Endothelial cell of umbilical vein (primary cell): ENCODE results near the gene TSC22D1. TPM values are rescaled to one million over a fixed set of nuclear protein-coding genes. Genes with fewer than 3 reads are reported as not detected.

Source experiments
- BruUV-seq: library from RNA; stranded (reverse); fragments of 400-500 nt; replicated peaks from 2 replicates; lab custom pipeline; 2021; lab: Mats Ljungman, UMichigan
- CTCF ChIA-PET: fragments of 300-600, 350-600 bp; sonication (Branson Sonifier 250); formaldehyde crosslinking; loops from one replicate; lab custom pipeline; 2021; ENCODE audit warnings: antibody characterized with exemption, inconsistent platforms; lab: Charles Lee
- POLR2A ChIA-PET: fragments of 300-600, 350-600 bp; sonication (Branson Sonifier 250); formaldehyde crosslinking; loops from one replicate; lab custom pipeline; 2021; ENCODE audit warnings: antibody characterized with exemption, inconsistent platforms; lab: Charles Lee
- DNase-seq: peaks from one replicate; pipeline ENCODE4 v3.0.0-alpha.2; 2011; ENCODE audit warnings: low read depth, low spot score
- FAIRE-seq: peaks from 2 replicates; lab custom pipeline; 2011; peaks lifted over from hg19 to GRCh38; lab: Jason Lieb, UNC
- H2AFZ ChIP-seq: 2 replicates; pipeline ENCODE4 v1.6.0; 2012; ENCODE audit warnings: low read depth, low read length, control low read depth, inconsistent platforms
- H3K27ac ChIP-seq: 2 replicates; pipeline ENCODE4 v1.5.1; 2011; ENCODE audit warnings: low read depth, mild to moderate bottlenecking, control low read depth, low read length, moderate library complexity; ENCODE audit not compliant: insufficient read depth
- H3K27me3 ChIP-seq, 2 experiments: 2 replicates each; pipeline versions ENCODE4 v1.6.0 to v1.6.1; 2011; ENCODE audit warnings: low read length in 2 of 2, mixed read lengths in 1 of 2; ENCODE audit not compliant: control insufficient read depth in 2 of 2, insufficient read depth in 2 of 2
- H3K36me3 ChIP-seq, 2 experiments: 2 replicates in 1 of 2; 3 replicates in 1 of 2; pipeline ENCODE4 v1.5.1; 2011; ENCODE audit warnings: low read length in 2 of 2, mild to moderate bottlenecking in 1 of 2, moderate library complexity in 1 of 2; ENCODE audit not compliant: control insufficient read depth in 2 of 2, insufficient read depth in 2 of 2; ENCODE audit errors: extremely low read depth in 1 of 2
- H3K4me1 ChIP-seq: 3 replicates; pipeline ENCODE4 v1.5.1; 2011; ENCODE audit warnings: mild to moderate bottlenecking, low read length; ENCODE audit not compliant: control insufficient read depth, insufficient read depth; ENCODE audit errors: extremely low read depth
- H3K4me2 ChIP-seq: 2 replicates; pipeline ENCODE4 v1.6.1; 2011; ENCODE audit warnings: low read length, control low read depth, mixed read lengths; ENCODE audit not compliant: insufficient read depth
- H3K4me3 ChIP-seq, 3 experiments: fragments of 200-600 bp in 1 of 3; sonication (generic), shearing (Covaris generic) in 1 of 3; replicated peaks in 1 of 3; 2 replicates each; pipeline ENCODE4 v1.5.1; 2011 to 2016; ENCODE audit warnings: control low read depth in 3 of 3, low read length in 3 of 3, mild to moderate bottlenecking in 2 of 3, inconsistent platforms in 1 of 3, low read depth in 1 of 3, moderate library complexity in 1 of 3; ENCODE audit not compliant: insufficient read depth in 1 of 3
- H3K79me2 ChIP-seq: 2 replicates; pipeline ENCODE4 v1.6.0; 2012; ENCODE audit warnings: low read length, inconsistent platforms; ENCODE audit not compliant: control insufficient read depth, insufficient read depth
- H3K9ac ChIP-seq: replicated peaks from 2 replicates; pipeline ENCODE3; 2011; ENCODE audit warnings: low read length, control low read depth; ENCODE audit not compliant: insufficient read depth; ENCODE audit errors: extremely low read depth
- H3K9me1 ChIP-seq: replicated peaks from 3 replicates; pipeline ENCODE4 v1.6.0; 2011; ENCODE audit warnings: mild to moderate bottlenecking, low read length; ENCODE audit not compliant: control insufficient read depth, insufficient read depth; ENCODE audit errors: extremely low read depth
- H3K9me3 ChIP-seq: replicated peaks from 2 replicates; pipeline ENCODE4 v1.5.1; 2012; ENCODE audit warnings: low read length, inconsistent platforms; ENCODE audit not compliant: control insufficient read depth, insufficient read depth
- H4K20me1 ChIP-seq: replicated peaks from 2 replicates; pipeline ENCODE3; 2011; ENCODE audit warnings: mild to moderate bottlenecking, low read length; ENCODE audit not compliant: control insufficient read depth, insufficient read depth; ENCODE audit errors: extremely low read depth
- EZH2 ChIP-seq: IDR thresholded peaks from 2 replicates; pipeline ENCODE4 v1.6.1; 2012; ENCODE audit warnings: borderline replicate concordance, low read depth, mild to moderate bottlenecking, moderate library complexity, low read length, inconsistent platforms; ENCODE audit not compliant: severe bottlenecking
- FOS ChIP-seq: IDR thresholded peaks from 2 replicates; pipeline ENCODE4 v1.6.1; 2011; ENCODE audit warnings: mild to moderate bottlenecking, low read length, moderate library complexity, borderline replicate concordance; ENCODE audit not compliant: insufficient read depth
- GATA2 ChIP-seq: IDR thresholded peaks from 2 replicates; pipeline ENCODE4 v1.7.0; 2011; ENCODE audit warnings: low read depth, mild to moderate bottlenecking, moderate library complexity, mixed read lengths, low read length; ENCODE audit not compliant: insufficient read length, insufficient read depth
- JUN ChIP-seq: IDR thresholded peaks from 2 replicates; pipeline ENCODE4 v1.6.1; 2011; ENCODE audit warnings: borderline replicate concordance, low read depth; ENCODE audit not compliant: insufficient read length, insufficient read depth
- MYC ChIP-seq: IDR thresholded peaks from one replicate; pipeline ENCODE4 v1.6.1; 2011; ENCODE audit warnings: mild to moderate bottlenecking, low read depth, low read length
- POLR2A ChIP-seq: IDR thresholded peaks from 2 replicates; pipeline ENCODE4 v1.6.1; 2012; ENCODE audit warnings: low read depth, mild to moderate bottlenecking, control low read depth, low read length
- POLR2AphosphoS5 ChIP-seq: IDR thresholded peaks from 2 replicates; pipeline ENCODE4 v1.6.1; 2012; ENCODE audit warnings: low read depth, mild to moderate bottlenecking, control low read depth, low read length, moderate library complexity; ENCODE audit not compliant: insufficient read depth
- dilution Hi-C: fragments of 300-500 bp; cut with MboI; formaldehyde crosslinking; loops from one replicate; pipeline ENCODE4 v1.15.0; 2019; ENCODE audit warnings: low sequenced_read_pairs; ENCODE audit not compliant: extremely low pct_ligation_motif_present
- intact Hi-C: fragments of 100-400 bp; cut with micrococcal nuclease; formaldehyde crosslinking; loops from one replicate; pipeline ENCODE4 v1.10.0; 2022
- polyA plus RNA-seq, 4 experiments: library from polyadenylated mRNA; depleted of rRNA in 3 of 4; stranded (reverse) in 3 of 4; unstranded in 1 of 4; fragments of >200 nt; gene quantifications; 2 replicates each; pipeline versions ENCODE4 v1.2.1 to v1.2.3, GENCODE V29; 2011 to 2012; ENCODE audit warnings: missing spikeins in 1 of 4
- total RNA-seq: library from RNA; stranded (reverse); gene quantifications from 2 replicates; pipeline ENCODE4 v1.2.3, GENCODE V29; 2021
- TF ChIP-seq, protein P1 (sequence below), 2 donors: IDR thresholded peaks; 1 replicate in 1 of 2; 2 replicates in 1 of 2; pipeline ENCODE4 v1.5.1; 2011; ENCODE audit warnings: low read length in 2 of 2, mild to moderate bottlenecking in 2 of 2, moderate library complexity in 2 of 2, control low read depth in 1 of 2, inconsistent platforms in 1 of 2, low read depth in 1 of 2; ENCODE audit not compliant: insufficient read depth in 1 of 2; ENCODE audit errors: extremely low read depth in 1 of 2
- TF ChIP-seq, protein P2 (sequence below): IDR thresholded peaks from 2 replicates; pipeline ENCODE4 v1.6.1; 2011; ENCODE audit not compliant: insufficient read depth, insufficient read length

TSC22D1 gene
- total and polyA plus RNA-seq, 2 donors (not counting 3 experiments of a cell fraction or from before 2014, with no cell fraction given): 47.7 to 51.8 TPM

DNA sequence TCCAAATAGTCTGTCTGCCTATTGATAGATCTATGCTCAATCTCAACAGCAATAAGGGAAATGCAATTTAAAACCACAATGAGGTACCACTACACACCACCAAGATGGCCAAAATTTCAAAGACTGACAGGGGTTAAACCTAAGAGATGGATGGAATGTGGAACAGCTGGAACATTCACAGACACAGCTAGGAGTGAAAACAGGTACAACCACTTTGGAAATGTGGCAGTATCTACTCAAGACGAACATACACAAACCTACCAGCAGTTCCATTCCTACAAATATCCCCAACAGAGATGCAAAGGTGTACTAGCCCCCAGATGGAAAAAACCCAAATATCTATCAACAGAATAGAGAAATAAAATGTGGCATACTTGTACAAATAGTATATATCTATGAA is 86.4 kb downstream of the TSC22D1 start:
- no peak overlapping the region for H3K27ac ChIP-seq
- dilution Hi-C loops (no loop called here), intact Hi-C loops (loop anchor here (10.0 kb wide), 1 partner anchor 825 kb away; no protein-coding TSS in a partner anchor)
- no peak overlapping the region for H2AFZ ChIP-seq
- ChIA-PET CTCF (no interaction called here), POLR2A (no interaction called here)
- H3K36me3 ChIP-seq: no peaks in the 10 kb centered on the region
- no peak overlapping the region for H3K9ac ChIP-seq
- BruUV-seq: no TSS peak
- H3K4me1 ChIP-seq: peaks cover 1% of the 10 kb centered on the region
- no peaks in the 10 kb centered on the region for H4K20me1 ChIP-seq
- no peaks in the 10 kb centered on the region for H3K9me1 ChIP-seq
- H3K4me3 ChIP-seq: no peak overlapping the region
- H3K79me2 ChIP-seq: no peaks in the 10 kb centered on the region
- no peaks in the 10 kb centered on the region for H3K27me3 ChIP-seq
- FAIRE-seq (no peak), DNase-seq (no peak)
- H3K9me3 ChIP-seq: no peaks in the 10 kb centered on the region
- H3K4me2 ChIP-seq: no peak overlapping the region
- TF ChIP-seq JUN (no peak), GATA2 (no peak), POLR2A (no peak), MYC (no peak), FOS (no peak), EZH2 (no peak), POLR2AphosphoS5 (no peak)
- TF ChIP-seq, protein P1, sequence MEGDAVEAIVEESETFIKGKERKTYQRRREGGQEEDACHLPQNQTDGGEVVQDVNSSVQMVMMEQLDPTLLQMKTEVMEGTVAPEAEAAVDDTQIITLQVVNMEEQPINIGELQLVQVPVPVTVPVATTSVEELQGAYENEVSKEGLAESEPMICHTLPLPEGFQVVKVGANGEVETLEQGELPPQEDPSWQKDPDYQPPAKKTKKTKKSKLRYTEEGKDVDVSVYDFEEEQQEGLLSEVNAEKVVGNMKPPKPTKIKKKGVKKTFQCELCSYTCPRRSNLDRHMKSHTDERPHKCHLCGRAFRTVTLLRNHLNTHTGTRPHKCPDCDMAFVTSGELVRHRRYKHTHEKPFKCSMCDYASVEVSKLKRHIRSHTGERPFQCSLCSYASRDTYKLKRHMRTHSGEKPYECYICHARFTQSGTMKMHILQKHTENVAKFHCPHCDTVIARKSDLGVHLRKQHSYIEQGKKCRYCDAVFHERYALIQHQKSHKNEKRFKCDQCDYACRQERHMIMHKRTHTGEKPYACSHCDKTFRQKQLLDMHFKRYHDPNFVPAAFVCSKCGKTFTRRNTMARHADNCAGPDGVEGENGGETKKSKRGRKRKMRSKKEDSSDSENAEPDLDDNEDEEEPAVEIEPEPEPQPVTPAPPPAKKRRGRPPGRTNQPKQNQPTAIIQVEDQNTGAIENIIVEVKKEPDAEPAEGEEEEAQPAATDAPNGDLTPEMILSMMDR (IDR thresholded peaks at IDR 0.05; ENCODE audit: extremely low read depth in 1 of 2, insufficient read depth in 1 of 2, low read depth in 1 of 2, low read length in 2 of 2): no peak
- TF ChIP-seq, protein P2, sequence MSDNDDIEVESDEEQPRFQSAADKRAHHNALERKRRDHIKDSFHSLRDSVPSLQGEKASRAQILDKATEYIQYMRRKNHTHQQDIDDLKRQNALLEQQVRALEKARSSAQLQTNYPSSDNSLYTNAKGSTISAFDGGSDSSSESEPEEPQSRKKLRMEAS: no peak
